Activated CD4-positive, alpha-beta memory T cell treated with anti-CD3 and anti-CD28 coated beads for 36 hours (primary cell): Measurements from ENCODE around the gene PDE8A. TPM values are rescaled to one million over a fixed set of nuclear protein-coding genes. Genes with fewer than 3 reads are reported as not detected.

ENCODE experiments used
- CTCF ChIA-PET: fragments of 350-600 bp; sonication (Branson Sonifier 250); formaldehyde crosslinking; loops from one replicate; lab custom pipeline; 2021; ENCODE audit warnings: antibody characterized with exemption, inconsistent platforms; lab: Charles Lee
- POLR2A ChIA-PET: fragments of 350-600 bp; sonication (Branson Sonifier 250); formaldehyde crosslinking; loops from one replicate; lab custom pipeline; 2021; ENCODE audit warnings: antibody characterized with exemption; lab: Charles Lee
- DNase-seq: peaks from one replicate; pipeline ENCODE4 v3.0.0-alpha.2; 2020
- H3K27ac Mint-ChIP-seq: one replicate; pipeline ENCODE4 v1.8.0; 2021; ENCODE audit warnings: mixed read lengths
- H3K27me3 Mint-ChIP-seq: one replicate; pipeline ENCODE4 v1.8.0; 2021; ENCODE audit warnings: mixed read lengths
- H3K36me3 Mint-ChIP-seq: one replicate; pipeline ENCODE4 v1.8.0; 2021; ENCODE audit warnings: mixed read lengths
- H3K4me1 Mint-ChIP-seq: one replicate; pipeline ENCODE4 v1.8.0; 2021; ENCODE audit warnings: low read depth, mixed read lengths
- H3K4me3 Mint-ChIP-seq: one replicate; pipeline ENCODE4 v1.8.0; 2021; ENCODE audit warnings: mild to moderate bottlenecking, mixed read lengths
- H3K9me3 Mint-ChIP-seq: one replicate; pipeline ENCODE4 v1.8.0; 2021; ENCODE audit warnings: mixed read lengths
- intact Hi-C: fragments of 100-400 bp; cut with micrococcal nuclease; formaldehyde crosslinking; loops from one replicate; pipeline ENCODE4 v1.15.1; 2023
- total RNA-seq, 2 experiments: library from RNA; stranded (reverse); gene quantifications; one replicate each; pipeline ENCODE4 v1.2.3, GENCODE V29; 2021

Gene PDE8A
- total RNA-seq, 2 experiments from 2014 or later, result 20.8 to 21.2 TPM

DNA sequence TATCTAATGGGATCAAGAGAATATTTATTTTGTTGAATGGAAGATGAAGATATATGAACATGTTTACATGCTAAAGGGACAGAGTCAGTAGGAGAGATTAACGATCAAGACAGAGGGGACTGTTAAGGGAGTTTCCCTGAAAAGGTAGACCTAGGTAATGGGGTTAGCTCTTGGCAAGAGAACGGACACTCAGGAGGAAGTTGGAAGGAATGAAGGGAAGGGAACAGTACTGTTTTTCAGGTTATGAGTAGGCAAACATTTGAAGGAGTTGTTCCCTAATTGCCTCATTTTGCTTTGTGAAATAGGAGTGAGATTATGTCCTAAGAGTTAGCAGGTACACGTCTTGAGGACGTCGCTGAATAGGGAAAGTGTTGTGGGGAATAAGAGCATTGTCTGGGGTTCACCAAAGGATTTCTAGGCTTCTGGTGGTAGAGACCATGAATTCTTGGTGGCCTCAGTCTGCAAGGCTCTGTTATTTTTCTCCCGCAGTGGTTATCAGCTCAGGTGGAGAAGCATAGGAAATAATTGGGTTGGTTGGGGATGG, 41.3 kb downstream of the PDE8A start:
- no peaks in the 10 kb centered on the region for H3K9me3 Mint-ChIP-seq
- intact Hi-C loops, result no loop called here
- no peak overlapping the region for H3K27ac Mint-ChIP-seq
- no peaks in the 10 kb centered on the region for H3K36me3 Mint-ChIP-seq
- DNase-seq, result no peak
- H3K27me3 Mint-ChIP-seq, result no peaks in the 10 kb centered on the region
- POLR2A ChIA-PET, result no interaction called here
- H3K4me1 Mint-ChIP-seq, result peaks cover 51% of the 10 kb centered on the region
- CTCF ChIA-PET, result interaction anchor here (1.7 kb wide), 1 partner anchor 8 kb away, joined by 5 read pairs; no protein-coding TSS in a partner anchor
- H3K4me3 Mint-ChIP-seq, result no peak overlapping the region

DNA sequence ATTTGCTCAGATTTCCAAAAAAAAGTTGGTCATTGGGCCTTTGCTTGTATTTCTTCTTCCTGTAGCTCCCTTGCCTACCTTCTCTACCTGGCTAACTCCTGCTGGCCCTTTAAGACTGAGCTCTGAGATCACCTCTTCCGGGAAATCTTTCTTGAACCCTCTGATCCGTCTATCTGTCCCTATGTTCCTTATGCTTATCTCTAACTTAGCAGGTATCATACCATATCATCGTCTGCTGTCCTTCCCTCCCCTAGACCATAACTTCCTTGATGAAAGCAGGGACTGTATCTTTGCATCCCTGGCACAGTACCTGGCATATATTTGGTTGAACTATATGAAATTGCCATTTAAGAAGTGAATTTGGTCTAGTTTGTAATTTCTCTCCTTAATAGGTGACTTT, 42.3 kb downstream of the PDE8A start:
- intact Hi-C loops, result no loop called here
- Mint-ChIP-seq H3K27ac (no peak overlapping the region), H3K9me3 (no peaks in the 10 kb centered on the region), H3K4me1 (peaks cover 53% of the 10 kb centered on the region), H3K4me3 (no peak overlapping the region), H3K27me3 (no peaks in the 10 kb centered on the region), H3K36me3 (no peaks in the 10 kb centered on the region)
- DNase-seq, result no peak
- POLR2A ChIA-PET, result no interaction called here
- CTCF ChIA-PET, result no interaction called here

GRCh38 chr15:85024509-85025336, 43.1 kb downstream of the PDE8A start:
- Mint-ChIP-seq H3K27me3 (no peaks in the 10 kb centered on the region), H3K4me3 (no peak overlapping the region), H3K36me3 (no peaks in the 10 kb centered on the region), H3K27ac (no peak overlapping the region), H3K9me3 (no peaks in the 10 kb centered on the region), H3K4me1 (peaks cover 54% of the 10 kb centered on the region)
- POLR2A ChIA-PET, result no interaction called here
- CTCF ChIA-PET, result no interaction called here
- intact Hi-C loops, result no loop called here
- DNase-seq, result peak; percentile 26

GRCh38 chr15:85025516-85026251, 44.0 kb downstream of the PDE8A start:
- no peak for DNase-seq
- Mint-ChIP-seq H3K9me3 (no peaks in the 10 kb centered on the region), H3K4me1 (peaks cover 60% of the 10 kb centered on the region), H3K27me3 (no peaks in the 10 kb centered on the region), H3K4me3 (no peak overlapping the region), H3K36me3 (no peaks in the 10 kb centered on the region), H3K27ac (no peak overlapping the region)
- CTCF ChIA-PET, result no interaction called here
- intact Hi-C loops, result no loop called here
- POLR2A ChIA-PET, result no interaction called here

DNA sequence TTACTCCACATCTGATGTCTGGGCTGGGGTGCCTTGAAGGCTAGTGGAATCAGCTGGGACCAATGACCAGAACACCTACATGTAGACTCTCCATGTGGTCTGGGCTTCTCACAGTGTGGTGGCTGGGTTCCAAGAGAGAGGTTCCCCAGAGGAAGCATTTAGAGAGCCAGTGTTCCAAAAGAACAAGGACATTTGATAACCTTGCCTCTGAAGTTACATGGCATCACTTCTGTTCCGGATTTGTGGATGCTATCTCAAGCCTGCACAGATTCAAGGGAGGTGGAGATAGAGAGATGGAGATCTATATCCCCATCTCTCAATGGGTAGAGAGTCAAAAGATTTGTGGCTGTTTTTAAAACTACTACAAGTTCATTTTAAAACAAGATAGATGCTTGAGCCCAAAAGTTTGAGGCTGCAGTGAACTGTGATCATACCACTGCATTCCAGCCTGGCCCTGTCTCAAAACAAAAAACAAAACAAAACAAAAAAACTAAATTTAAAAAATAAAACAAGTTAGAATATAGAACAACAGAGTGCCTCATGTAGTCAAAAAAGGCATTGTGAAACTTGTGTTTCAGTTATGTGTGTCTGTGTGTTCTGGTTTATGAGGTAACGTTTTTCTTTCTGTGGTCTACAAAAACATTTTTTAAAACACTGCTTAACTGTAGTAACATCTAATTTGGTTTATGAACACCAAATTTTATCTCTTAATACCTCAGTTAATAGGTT, 44.8 kb downstream of the PDE8A start:
- CTCF ChIA-PET, result no interaction called here
- no peaks in the 10 kb centered on the region for H3K36me3 Mint-ChIP-seq
- no peak overlapping the region for H3K27ac Mint-ChIP-seq

GRCh38 chr15:85027033-85027380, 45.4 kb downstream of the PDE8A start:
- no peak overlapping the region for H3K27ac Mint-ChIP-seq
- ChIA-PET POLR2A (no interaction called here), CTCF (no interaction called here)
- intact Hi-C loops, result no loop called here
- H3K4me1 Mint-ChIP-seq, result peaks cover 71% of the 10 kb centered on the region
- no peaks in the 10 kb centered on the region for H3K36me3 Mint-ChIP-seq
- no peak overlapping the region for H3K4me3 Mint-ChIP-seq
- no peaks in the 10 kb centered on the region for H3K27me3 Mint-ChIP-seq
- H3K9me3 Mint-ChIP-seq, result no peaks in the 10 kb centered on the region
- DNase-seq, result no peak

More for the DNA sequence above, 44.8 kb downstream of the PDE8A start:
- Mint-ChIP-seq H3K27me3 (no peaks in the 10 kb centered on the region), H3K4me3 (no peak overlapping the region), H3K9me3 (no peaks in the 10 kb centered on the region), H3K4me1 (peaks cover 66% of the 10 kb centered on the region)
- intact Hi-C loops, result no loop called here
- DNase-seq, result no peak
- POLR2A ChIA-PET, result no interaction called here

- no peak overlapping the region for H3K27ac Mint-ChIP-seq
- intact Hi-C loops, result no loop called here
- no peaks in the 10 kb centered on the region for H3K36me3 Mint-ChIP-seq
Measured at GRCh38 chr15:85027421-85027820, 45.8 kb downstream of the PDE8A start.

GRCh38 chr15:85028416-85028815, 46.8 kb downstream of the PDE8A start:
- ChIA-PET CTCF (no interaction called here), POLR2A (no interaction called here)
- Mint-ChIP-seq H3K4me3 (no peak overlapping the region), H3K36me3 (no peaks in the 10 kb centered on the region), H3K4me1 (peaks cover 70% of the 10 kb centered on the region), H3K27ac (no peak overlapping the region), H3K27me3 (no peaks in the 10 kb centered on the region), H3K9me3 (no peaks in the 10 kb centered on the region)
- DNase-seq, result no peak
- intact Hi-C loops, result no loop called here

More at GRCh38 chr15:85027421-85027820, 45.8 kb downstream of the PDE8A start:
- no peaks in the 10 kb centered on the region for H3K27me3 Mint-ChIP-seq
- H3K4me3 Mint-ChIP-seq, result no peak overlapping the region
- DNase-seq, result no peak
- H3K9me3 Mint-ChIP-seq, result no peaks in the 10 kb centered on the region
- ChIA-PET POLR2A (no interaction called here), CTCF (no interaction called here)
- H3K4me1 Mint-ChIP-seq, result peaks cover 72% of the 10 kb centered on the region

- POLR2A ChIA-PET, result no interaction called here
- H3K27ac Mint-ChIP-seq, result no peak overlapping the region
- H3K4me1 Mint-ChIP-seq, result peaks cover 65% of the 10 kb centered on the region
- CTCF ChIA-PET, result no interaction called here
- no peaks in the 10 kb centered on the region for H3K9me3 Mint-ChIP-seq
- H3K27me3 Mint-ChIP-seq, result no peaks in the 10 kb centered on the region
- DNase-seq, result no peak
- intact Hi-C loops, result no loop called here
- no peaks in the 10 kb centered on the region for H3K36me3 Mint-ChIP-seq
- no peak overlapping the region for H3K4me3 Mint-ChIP-seq
Measured at GRCh38 chr15:85029221-85029620, 47.6 kb downstream of the PDE8A start.

GRCh38 chr15:85030301-85030929, 48.8 kb downstream of the PDE8A start:
- peak overlapping the region; percentile 0 for H3K4me3 Mint-ChIP-seq
- H3K9me3 Mint-ChIP-seq, result no peaks in the 10 kb centered on the region
- peak overlapping the region; percentile 4 for H3K27ac Mint-ChIP-seq
- no peaks in the 10 kb centered on the region for H3K36me3 Mint-ChIP-seq
- POLR2A ChIA-PET, result interaction anchor here (1.3 kb wide), 2 partner anchors 38 to 49 kb away, joined by 4 read pairs; partner anchors contain the start of gene PDE8A
- peaks cover 59% of the 10 kb centered on the region for H3K4me1 Mint-ChIP-seq
- CTCF ChIA-PET, result interaction anchor here (1.0 to 2.3 kb wide), 3 partner anchors 8 to 75 kb away, joined by 4 to 10 read pairs (median 5); no protein-coding TSS in a partner anchor
- intact Hi-C loops, result loop anchor here (2.0 kb wide), 2 partner anchors 42 to 50 kb away; partner anchors contain the start of gene PDE8A
- DNase-seq, result peak; percentile 34
- no peaks in the 10 kb centered on the region for H3K27me3 Mint-ChIP-seq
